Measurements from ENCODE around the gene LDLR.
"Not testable (repeated sequence)": the region's sequence is repeated elsewhere in the genome, so short reads cannot be mapped to it uniquely, and the experiment has no call there.

Gene LDLR

GRCh38 chr19:11142528-11143171 lies 53.4 kb downstream of the LDLR start:
- peaks cover 23% of the 10 kb centered on the region for H3K36me3 ChIP-seq (ENCODE audit: insufficient read depth, low read length)
- H2AFZ ChIP-seq (ENCODE audit: low read depth, low read length), result no peak overlapping the region
- no peaks in the 10 kb centered on the region for H3K27me3 ChIP-seq (ENCODE audit: insufficient read depth, low read length)
- H3K9me3 ChIP-seq (ENCODE audit: low read length), result peaks cover 3% of the 10 kb centered on the region
- peaks cover 29% of the 10 kb centered on the region for H3K4me1 ChIP-seq (ENCODE audit: insufficient read depth, low read length)
- H3K4me3 ChIP-seq (ENCODE audit: low read length), result no peak overlapping the region

GRCh38 chr19:11145536-11145924 lies 56.3 kb downstream of the LDLR start:
- H3K36me3 ChIP-seq (ENCODE audit: insufficient read depth, low read length), result peaks cover 34% of the 10 kb centered on the region
- no peak overlapping the region for H2AFZ ChIP-seq (ENCODE audit: low read depth, low read length)
- peaks cover 3% of the 10 kb centered on the region for H3K9me3 ChIP-seq (ENCODE audit: low read length)
- peaks cover 16% of the 10 kb centered on the region for H3K4me1 ChIP-seq (ENCODE audit: insufficient read depth, low read length)
- no peak overlapping the region for H3K4me3 ChIP-seq (ENCODE audit: low read length)
- H3K27me3 ChIP-seq (ENCODE audit: insufficient read depth, low read length), result no peaks in the 10 kb centered on the region

- Histone ChIP-seq H2AFZ (ENCODE audit: low read depth, low read length) (no peak overlapping the region), H3K4me3 (ENCODE audit: low read length) (no peak overlapping the region), H3K4me1 (ENCODE audit: insufficient read depth, low read length) (peaks cover 7% of the 10 kb centered on the region), H3K9me3 (ENCODE audit: low read length) (peaks cover 3% of the 10 kb centered on the region), H3K27me3 (ENCODE audit: insufficient read depth, low read length) (no peaks in the 10 kb centered on the region), H3K36me3 (ENCODE audit: insufficient read depth, low read length) (peaks cover 39% of the 10 kb centered on the region)
These were observed 58.7 kb downstream of the LDLR start for GRCh38 chr19:11148001-11148400.

GRCh38 chr19:11151181-11151580 lies 61.9 kb downstream of the LDLR start:
- Histone ChIP-seq H3K36me3 (ENCODE audit: insufficient read depth, low read length) (peaks cover 27% of the 10 kb centered on the region), H3K4me3 (ENCODE audit: low read length) (no peak overlapping the region), H3K27me3 (ENCODE audit: insufficient read depth, low read length) (no peaks in the 10 kb centered on the region), H2AFZ (ENCODE audit: low read depth, low read length) (no peak overlapping the region), H3K9me3 (ENCODE audit: low read length) (peaks cover under 1% of the 10 kb centered on the region), H3K4me1 (ENCODE audit: insufficient read depth, low read length) (peaks cover 7% of the 10 kb centered on the region)

GRCh38 chr19:11152318-11153062 lies 63.2 kb downstream of the LDLR start:
- Histone ChIP-seq H3K27me3 (ENCODE audit: insufficient read depth, low read length) (no peaks in the 10 kb centered on the region), H3K36me3 (ENCODE audit: insufficient read depth, low read length) (peaks cover 17% of the 10 kb centered on the region), H3K4me1 (ENCODE audit: insufficient read depth, low read length) (peaks cover 7% of the 10 kb centered on the region), H3K9me3 (ENCODE audit: low read length) (no peaks in the 10 kb centered on the region), H3K4me3 (ENCODE audit: low read length) (no peak overlapping the region), H2AFZ (ENCODE audit: low read depth, low read length) (no peak overlapping the region)

GRCh38 chr19:11154683-11155047 lies 65.4 kb downstream of the LDLR start:
- Histone ChIP-seq H3K4me1 (ENCODE audit: insufficient read depth, low read length) (peaks cover 7% of the 10 kb centered on the region), H3K9me3 (ENCODE audit: low read length) (no peaks in the 10 kb centered on the region), H3K27me3 (ENCODE audit: insufficient read depth, low read length) (no peaks in the 10 kb centered on the region), H3K4me3 (ENCODE audit: low read length) (peak overlapping the region; percentile 58), H2AFZ (ENCODE audit: low read depth, low read length) (no peak overlapping the region), H3K36me3 (ENCODE audit: insufficient read depth, low read length) (peaks cover 5% of the 10 kb centered on the region)

GRCh38 chr19:11155373-11156120 lies 66.3 kb downstream of the LDLR start, which contains the start of gene SPC24:
Gene SPC24, minus strand, starts transcription at chr19:11155782. Its CDS starts 6 bp downstream, at chr19:11155776.
- peak within 1 kb of the TSS; percentile 58 for H3K4me3 ChIP-seq (ENCODE audit: low read length)
- H3K4me1 ChIP-seq (ENCODE audit: insufficient read depth, low read length), result peaks cover 7% of the 10 kb centered on the region
- peak within 1 kb of the TSS; percentile 52 for H2AFZ ChIP-seq (ENCODE audit: low read depth, low read length)
- no peaks in the 10 kb centered on the region for H3K27me3 ChIP-seq (ENCODE audit: insufficient read depth, low read length)
- H3K9me3 ChIP-seq (ENCODE audit: low read length), result no peaks in the 10 kb centered on the region
- H3K36me3 ChIP-seq (ENCODE audit: insufficient read depth, low read length), result peaks cover 5% of the 10 kb centered on the region

GRCh38 chr19:11159598-11160439 lies 70.6 kb downstream of the LDLR start:
- Histone ChIP-seq H3K9me3 (ENCODE audit: low read length) (no peaks in the 10 kb centered on the region), H3K27me3 (ENCODE audit: insufficient read depth, low read length) (no peaks in the 10 kb centered on the region)

GRCh38 chr19:11160440-11160768 lies 71.1 kb downstream of the LDLR start:
- H3K36me3 ChIP-seq (ENCODE audit: insufficient read depth, low read length); H2AFZ ChIP-seq (ENCODE audit: low read depth, low read length); H3K9me3 ChIP-seq (ENCODE audit: low read length); H3K27me3 ChIP-seq (ENCODE audit: insufficient read depth, low read length); H3K4me1 ChIP-seq (ENCODE audit: insufficient read depth, low read length); H3K4me3 ChIP-seq (ENCODE audit: low read length): not testable (repeated sequence)

More at GRCh38 chr19:11159598-11160439, 70.6 kb downstream of the LDLR start:
- H3K4me1 ChIP-seq (ENCODE audit: insufficient read depth, low read length), result peaks cover under 1% of the 10 kb centered on the region
- H3K36me3 ChIP-seq (ENCODE audit: insufficient read depth, low read length), result no peaks in the 10 kb centered on the region
- no peak overlapping the region for H2AFZ ChIP-seq (ENCODE audit: low read depth, low read length)
- no peak overlapping the region for H3K4me3 ChIP-seq (ENCODE audit: low read length)

GRCh38 chr19:11164296-11164695 lies 75.0 kb downstream of the LDLR start:
- Histone ChIP-seq H3K27me3 (ENCODE audit: insufficient read depth, low read length) (no peaks in the 10 kb centered on the region), H2AFZ (ENCODE audit: low read depth, low read length) (no peak overlapping the region), H3K4me1 (ENCODE audit: insufficient read depth, low read length) (no peaks in the 10 kb centered on the region), H3K9me3 (ENCODE audit: low read length) (no peaks in the 10 kb centered on the region), H3K4me3 (ENCODE audit: low read length) (no peak overlapping the region), H3K36me3 (ENCODE audit: insufficient read depth, low read length) (peaks cover 3% of the 10 kb centered on the region)

- Histone ChIP-seq H3K4me1 (ENCODE audit: insufficient read depth, low read length) (no peaks in the 10 kb centered on the region), H3K27me3 (ENCODE audit: insufficient read depth, low read length) (no peaks in the 10 kb centered on the region), H3K4me3 (ENCODE audit: low read length) (no peak overlapping the region), H2AFZ (ENCODE audit: low read depth, low read length) (no peak overlapping the region), H3K36me3 (ENCODE audit: insufficient read depth, low read length) (peaks cover 7% of the 10 kb centered on the region), H3K9me3 (ENCODE audit: low read length) (no peaks in the 10 kb centered on the region)
These were observed 75.7 kb downstream of the LDLR start for GRCh38 chr19:11164879-11165406.

GRCh38 chr19:11165486-11166030 lies 76.3 kb downstream of the LDLR start:
- H3K36me3 ChIP-seq (ENCODE audit: insufficient read depth, low read length), result peaks cover 11% of the 10 kb centered on the region
- no peak overlapping the region for H2AFZ ChIP-seq (ENCODE audit: low read depth, low read length)
- H3K4me1 ChIP-seq (ENCODE audit: insufficient read depth, low read length), result no peaks in the 10 kb centered on the region

More at GRCh38 chr19:11165486-11166030, 76.3 kb downstream of the LDLR start:
- H3K27me3 ChIP-seq (ENCODE audit: insufficient read depth, low read length), result no peaks in the 10 kb centered on the region
- no peak overlapping the region for H3K4me3 ChIP-seq (ENCODE audit: low read length)
- no peaks in the 10 kb centered on the region for H3K9me3 ChIP-seq (ENCODE audit: low read length)
